ENCODE measurements around the gene CYS1.

DNA sequence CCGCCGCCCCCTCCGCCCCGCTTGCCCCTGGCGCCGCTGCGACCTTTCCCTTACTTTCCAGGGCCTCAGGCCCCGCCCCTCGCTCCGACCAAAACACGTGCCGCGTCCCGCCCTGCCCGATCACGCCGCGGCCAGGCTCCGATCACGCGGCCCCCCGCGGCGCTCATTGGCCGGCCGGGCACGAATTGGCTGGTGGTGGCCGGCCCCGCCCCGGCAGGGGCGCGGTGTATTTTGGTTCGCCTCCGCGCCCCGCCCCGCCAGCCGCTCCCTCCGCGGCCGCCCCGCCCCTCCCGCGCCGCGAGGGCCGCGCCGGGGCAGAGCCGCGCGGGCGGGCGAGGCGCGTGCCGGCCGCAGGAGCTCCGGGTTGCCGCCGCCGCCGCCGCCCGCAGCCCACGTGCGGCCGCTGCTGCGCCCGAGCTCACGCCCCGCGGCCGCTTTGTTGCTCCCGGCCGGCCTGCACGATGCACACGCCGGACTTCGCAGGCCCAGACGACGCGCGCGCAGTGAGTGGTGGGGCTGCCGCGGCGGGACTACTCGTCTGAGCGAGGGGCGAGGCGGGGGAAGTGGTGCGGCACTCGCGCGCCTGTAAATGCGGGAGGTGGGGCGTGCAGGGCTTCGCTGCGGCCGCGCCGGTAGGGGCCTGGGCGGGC lies 36.8 kb downstream of the CYS1 start, which contains the start of gene KLF11:
- TF ChIP-seq, protein P1, sequence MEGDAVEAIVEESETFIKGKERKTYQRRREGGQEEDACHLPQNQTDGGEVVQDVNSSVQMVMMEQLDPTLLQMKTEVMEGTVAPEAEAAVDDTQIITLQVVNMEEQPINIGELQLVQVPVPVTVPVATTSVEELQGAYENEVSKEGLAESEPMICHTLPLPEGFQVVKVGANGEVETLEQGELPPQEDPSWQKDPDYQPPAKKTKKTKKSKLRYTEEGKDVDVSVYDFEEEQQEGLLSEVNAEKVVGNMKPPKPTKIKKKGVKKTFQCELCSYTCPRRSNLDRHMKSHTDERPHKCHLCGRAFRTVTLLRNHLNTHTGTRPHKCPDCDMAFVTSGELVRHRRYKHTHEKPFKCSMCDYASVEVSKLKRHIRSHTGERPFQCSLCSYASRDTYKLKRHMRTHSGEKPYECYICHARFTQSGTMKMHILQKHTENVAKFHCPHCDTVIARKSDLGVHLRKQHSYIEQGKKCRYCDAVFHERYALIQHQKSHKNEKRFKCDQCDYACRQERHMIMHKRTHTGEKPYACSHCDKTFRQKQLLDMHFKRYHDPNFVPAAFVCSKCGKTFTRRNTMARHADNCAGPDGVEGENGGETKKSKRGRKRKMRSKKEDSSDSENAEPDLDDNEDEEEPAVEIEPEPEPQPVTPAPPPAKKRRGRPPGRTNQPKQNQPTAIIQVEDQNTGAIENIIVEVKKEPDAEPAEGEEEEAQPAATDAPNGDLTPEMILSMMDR (IDR thresholded peaks at IDR 0.05; ENCODE audit: low read depth, low read length): no peak
- TF ChIP-seq, protein P2, sequence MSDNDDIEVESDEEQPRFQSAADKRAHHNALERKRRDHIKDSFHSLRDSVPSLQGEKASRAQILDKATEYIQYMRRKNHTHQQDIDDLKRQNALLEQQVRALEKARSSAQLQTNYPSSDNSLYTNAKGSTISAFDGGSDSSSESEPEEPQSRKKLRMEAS (IDR thresholded peaks at IDR 0.05; ENCODE audit: low read depth, low read length): no peak
- TF ChIP-seq POLR2A (IDR thresholded peaks at IDR 0.05; ENCODE audit: extremely low read depth, insufficient read length): no peak

Data from NB4 (cell line).